ENCODE results near the gene KATNA1.
"Not testable (repeated sequence)": the region's sequence is repeated elsewhere in the genome, so short reads cannot be mapped to it uniquely, and the experiment has no call there.

Gene KATNA1

DNA sequence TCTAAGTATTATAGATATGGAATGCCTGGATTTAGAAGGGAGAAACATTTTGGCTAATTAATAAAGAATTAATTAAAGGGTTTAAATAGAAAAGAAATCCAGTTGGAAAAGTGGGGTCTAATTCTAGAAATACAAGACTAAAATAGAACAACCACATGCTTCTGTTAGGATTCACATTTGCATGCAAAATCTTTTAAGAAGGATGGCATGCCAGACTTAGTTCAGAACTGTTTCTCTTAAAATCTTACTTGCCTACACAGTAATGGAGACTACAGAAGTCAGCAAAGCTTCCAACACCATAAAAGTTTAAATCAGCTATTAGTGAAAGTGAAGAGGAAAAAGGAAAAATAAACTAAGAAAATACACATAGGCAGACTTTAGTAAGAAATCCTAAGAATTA is 32.7 kb upstream of the KATNA1 start:
- DNase-seq (ENCODE audit: extremely low read depth, low read depth): no peak
- TF ChIP-seq, protein P1, sequence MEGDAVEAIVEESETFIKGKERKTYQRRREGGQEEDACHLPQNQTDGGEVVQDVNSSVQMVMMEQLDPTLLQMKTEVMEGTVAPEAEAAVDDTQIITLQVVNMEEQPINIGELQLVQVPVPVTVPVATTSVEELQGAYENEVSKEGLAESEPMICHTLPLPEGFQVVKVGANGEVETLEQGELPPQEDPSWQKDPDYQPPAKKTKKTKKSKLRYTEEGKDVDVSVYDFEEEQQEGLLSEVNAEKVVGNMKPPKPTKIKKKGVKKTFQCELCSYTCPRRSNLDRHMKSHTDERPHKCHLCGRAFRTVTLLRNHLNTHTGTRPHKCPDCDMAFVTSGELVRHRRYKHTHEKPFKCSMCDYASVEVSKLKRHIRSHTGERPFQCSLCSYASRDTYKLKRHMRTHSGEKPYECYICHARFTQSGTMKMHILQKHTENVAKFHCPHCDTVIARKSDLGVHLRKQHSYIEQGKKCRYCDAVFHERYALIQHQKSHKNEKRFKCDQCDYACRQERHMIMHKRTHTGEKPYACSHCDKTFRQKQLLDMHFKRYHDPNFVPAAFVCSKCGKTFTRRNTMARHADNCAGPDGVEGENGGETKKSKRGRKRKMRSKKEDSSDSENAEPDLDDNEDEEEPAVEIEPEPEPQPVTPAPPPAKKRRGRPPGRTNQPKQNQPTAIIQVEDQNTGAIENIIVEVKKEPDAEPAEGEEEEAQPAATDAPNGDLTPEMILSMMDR (IDR thresholded peaks at IDR 0.05; ENCODE audit: low read depth, low read length): no peak

DNA sequence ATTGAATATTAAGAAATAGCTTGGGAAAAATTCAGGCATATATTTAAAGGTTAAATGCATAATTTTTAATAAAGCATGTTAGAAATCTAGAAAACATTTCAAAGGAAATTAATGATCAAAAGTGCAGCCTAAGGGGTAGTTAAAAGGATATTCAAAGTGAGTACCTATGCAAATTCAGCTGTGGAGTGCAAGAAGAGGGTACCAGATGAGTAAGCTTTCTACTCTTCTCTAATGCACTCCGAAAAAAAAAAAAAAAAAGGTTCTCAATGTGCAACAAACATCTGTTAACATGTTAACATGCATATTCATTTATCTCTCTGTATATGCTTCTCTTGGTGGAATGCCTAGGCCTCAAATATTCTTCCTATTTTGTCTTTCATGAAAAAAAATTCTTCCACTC is 32.0 kb upstream of the KATNA1 start:
- TF ChIP-seq, protein P1 (IDR thresholded peaks at IDR 0.05; ENCODE audit: low read depth, low read length): no peak
- DNase-seq (ENCODE audit: extremely low read depth, low read depth): no peak

DNA sequence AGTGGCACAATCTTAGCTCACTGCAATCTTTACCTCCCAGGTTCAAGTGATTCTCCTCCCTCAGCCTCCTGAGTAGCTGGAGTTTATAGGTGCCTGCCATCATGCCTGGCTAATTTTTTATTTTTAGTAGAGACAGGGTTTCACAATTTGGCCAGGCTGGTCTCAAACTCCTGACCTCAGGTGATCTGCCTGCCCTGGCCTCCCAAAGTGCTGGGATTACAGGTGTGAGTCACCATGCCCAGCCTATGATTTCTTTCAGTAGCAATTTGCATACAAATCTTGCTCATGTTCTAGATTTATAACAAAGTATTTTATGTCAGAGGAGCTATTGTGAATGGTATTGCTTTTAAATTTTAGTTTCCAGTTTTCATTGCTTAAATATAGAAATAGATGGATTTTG is 23.8 kb upstream of the KATNA1 start:
- DNase-seq (ENCODE audit: extremely low read depth, low read depth): not testable (repeated sequence)

DNA sequence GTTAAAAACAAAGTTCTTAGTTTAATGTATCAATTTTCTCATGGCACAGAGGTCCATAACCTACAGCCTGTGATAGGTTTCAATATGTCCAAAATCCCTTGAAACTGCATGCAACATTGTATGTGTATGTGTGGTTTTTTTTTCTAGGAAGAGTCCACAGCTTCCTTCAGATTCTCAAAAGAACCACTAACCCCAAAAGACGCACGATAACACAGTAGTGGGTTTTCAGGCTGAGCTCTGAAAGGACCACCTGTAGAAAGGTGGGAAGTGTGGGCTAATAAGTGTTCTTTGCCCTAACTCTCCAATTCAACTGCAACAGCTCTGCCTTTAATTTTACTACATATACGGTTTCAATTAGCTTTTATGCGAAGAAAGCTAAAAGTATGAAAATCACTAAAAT is 11.5 kb upstream of the KATNA1 start:
- no peak for DNase-seq (ENCODE audit: extremely low read depth, low read depth)
- TF ChIP-seq, protein P1 (IDR thresholded peaks at IDR 0.05; ENCODE audit: low read depth, low read length): no peak

- TF ChIP-seq, protein P1 (IDR thresholded peaks at IDR 0.05; ENCODE audit: low read depth, low read length): no peak
- DNase-seq (ENCODE audit: extremely low read depth, low read depth): no peak
These were observed 8.9 kb upstream of the KATNA1 start for GRCh38 chr6:149657441-149657840.

DNA sequence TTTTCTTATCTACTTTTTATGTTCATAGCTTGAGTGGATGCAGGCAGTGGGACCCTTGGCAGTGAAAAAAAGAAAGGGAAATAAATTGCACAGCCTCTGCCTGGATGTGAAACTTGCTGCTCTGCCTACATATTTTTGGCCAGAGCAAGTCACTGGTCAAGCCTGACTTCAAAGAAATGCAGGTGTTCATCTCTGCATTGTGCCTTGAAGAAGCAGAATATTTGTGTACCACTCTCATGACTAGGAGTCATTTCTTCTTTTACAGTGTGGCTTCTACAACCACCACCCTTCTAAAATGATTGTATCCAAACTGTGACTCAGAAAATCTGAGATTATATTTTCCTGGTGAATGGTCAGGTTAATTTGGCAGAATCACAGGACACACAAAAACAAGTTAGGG is 2.5 kb upstream of the KATNA1 start:
- TF ChIP-seq, protein P1 (IDR thresholded peaks at IDR 0.05; ENCODE audit: low read depth, low read length): no peak
- no peak for DNase-seq (ENCODE audit: extremely low read depth, low read depth)

DNA sequence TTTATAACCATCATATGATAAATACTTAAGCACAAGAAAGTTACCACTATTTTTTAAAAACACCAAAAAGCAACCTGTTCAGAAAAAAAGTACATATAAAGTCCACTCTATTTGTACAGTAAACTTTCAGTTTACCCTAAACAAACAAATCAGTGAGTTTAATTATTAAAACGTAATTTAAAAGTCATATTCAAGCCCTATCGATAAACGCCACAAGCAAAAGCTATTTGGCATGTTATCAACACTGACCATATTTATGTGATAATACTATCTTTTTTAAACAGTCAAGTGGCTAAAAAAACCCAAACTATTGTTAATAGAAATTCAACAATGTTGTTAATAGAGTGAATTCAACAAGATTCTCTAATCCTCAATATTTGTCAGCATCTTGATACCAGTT is 1.9 kb downstream of the KATNA1 start:
- no peak for DNase-seq (ENCODE audit: extremely low read depth, low read depth)
- TF ChIP-seq, protein P1 (IDR thresholded peaks at IDR 0.05; ENCODE audit: low read depth, low read length): no peak

DNA sequence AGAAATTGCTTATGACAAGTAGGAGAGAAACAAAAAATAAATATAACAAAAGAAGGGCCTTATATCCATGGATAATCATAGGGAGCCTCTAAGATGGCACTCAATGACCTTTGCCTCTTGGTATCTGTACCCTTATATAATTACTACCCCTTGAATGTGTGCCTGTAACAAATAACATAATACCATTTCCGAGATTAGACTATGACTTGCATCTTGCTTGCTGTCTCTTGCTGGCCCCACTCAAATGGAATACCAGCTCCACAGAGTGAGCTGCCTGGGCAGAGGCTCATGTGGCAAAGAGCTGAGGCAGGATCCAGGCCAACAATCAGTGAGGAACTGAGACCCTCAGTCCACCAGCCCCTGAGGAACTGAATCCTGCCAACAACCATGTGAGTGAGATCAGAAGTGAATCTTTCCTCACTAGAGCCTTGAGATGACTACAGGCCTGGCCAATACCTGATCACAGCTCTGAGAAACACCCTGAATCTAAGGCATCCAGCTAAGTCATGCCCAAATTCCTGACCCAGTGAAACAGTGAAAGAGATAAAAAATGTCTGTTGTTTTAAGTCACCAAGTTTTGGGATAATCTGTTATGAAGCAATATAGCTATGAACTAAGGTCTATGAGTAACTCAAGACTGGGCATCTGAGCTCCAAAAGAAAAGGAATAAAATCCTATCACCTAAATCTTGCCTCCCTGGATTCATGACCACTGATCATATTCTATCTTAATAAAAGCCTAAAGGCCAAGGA is 5.5 kb downstream of the KATNA1 start:
- TF ChIP-seq, protein P1 (IDR thresholded peaks at IDR 0.05; ENCODE audit: low read depth, low read length): no peak
- DNase-seq (ENCODE audit: extremely low read depth, low read depth): no peak
